RPMI8226 (cell line): Measurements from ENCODE around the gene SEC23B.

ENCODE experiments used
- DNase-seq: peaks from one replicate; pipeline ENCODE4 v3.0.0-alpha.2; 2015

SEC23B gene

GRCh38 chr20:18589941-18590674 is 82.4 kb downstream of the SEC23B start:
- no peak for DNase-seq

DNA sequence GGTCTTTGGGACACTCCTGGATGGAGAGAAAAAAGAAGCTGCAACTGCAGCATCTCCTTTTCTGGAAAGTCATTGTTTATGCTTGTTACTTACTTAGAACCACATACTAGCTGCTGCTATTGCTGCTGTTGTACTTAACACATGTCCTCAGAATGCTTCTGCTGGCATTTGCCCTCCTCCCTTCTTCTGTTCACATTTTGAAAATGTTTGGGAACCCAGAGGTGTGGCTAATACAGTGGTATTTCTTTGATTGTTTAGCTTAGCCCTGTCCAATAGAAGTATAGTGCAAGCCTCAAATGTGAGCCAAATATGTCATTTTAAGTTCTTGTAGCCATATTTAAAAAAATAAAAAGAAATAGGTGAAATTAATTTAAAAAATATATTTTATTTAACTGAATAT is 88.5 kb downstream of the SEC23B start:
- no peak for DNase-seq

- DNase-seq: no peak
These were observed 102.0 kb downstream of the SEC23B start for GRCh38 chr20:18609741-18610140.
